SU-DHL-6 (cell line): Measurements from ENCODE around the gene PPIL4.

Experiments
- H2AFZ ChIP-seq: fragments of 200-600 bp; sonication (generic); 2 replicates; pipeline ENCODE4 v1.6.1; 2014; ENCODE audit warnings: low read depth, mild to moderate bottlenecking, moderate library complexity, mixed read lengths, antibody characterized with exemption, low read length; ENCODE audit not compliant: severe bottlenecking
- H3F3A ChIP-seq: fragments of 200-600 bp; shearing (Covaris generic); 2 replicates; pipeline ENCODE4 v1.6.0; 2016; ENCODE audit warnings: antibody characterized with exemption, mild to moderate bottlenecking; ENCODE audit not compliant: insufficient read depth
- H3K27ac ChIP-seq: fragments of 200-600 bp; sonication (generic); 2 replicates; pipeline ENCODE4 v1.5.1; 2016; ENCODE audit warnings: low read depth, mild to moderate bottlenecking, low read length, moderate library complexity, mixed read lengths
- H3K27me3 ChIP-seq: fragments of 200-600 bp; sonication (generic), shearing (Covaris generic); 2 replicates; pipeline ENCODE4 v1.6.0; 2014; ENCODE audit warnings: mild to moderate bottlenecking, low read length
- H3K36me3 ChIP-seq: fragments of 200-600 bp; sonication (generic); 2 replicates; pipeline ENCODE4 v1.6.1; 2014; ENCODE audit warnings: mild to moderate bottlenecking, low read length, mixed read lengths
- H3K4me2 ChIP-seq: fragments of 300-600, 200-600 bp; shearing (Covaris generic), sonication (generic); 2 replicates; pipeline ENCODE4 v1.6.0; 2014; ENCODE audit warnings: low read length, low read depth, mild to moderate bottlenecking; ENCODE audit not compliant: poor library complexity, severe bottlenecking
- H3K4me3 ChIP-seq: fragments of 200-600 bp; sonication (generic); 2 replicates; pipeline ENCODE4 v1.5.1; 2014; ENCODE audit warnings: antibody characterized with exemption, low read length, mild to moderate bottlenecking, mixed read lengths; ENCODE audit not compliant: insufficient read depth, poor library complexity, severe bottlenecking
- H3K79me2 ChIP-seq: fragments of 200-600 bp; sonication (generic); 2 replicates; pipeline ENCODE4 v1.6.1; 2014; ENCODE audit warnings: mild to moderate bottlenecking, low read length, moderate library complexity; ENCODE audit not compliant: insufficient read depth
- H3K9ac ChIP-seq: fragments of 200-600 bp; sonication (generic); 2 replicates; pipeline ENCODE4 v1.7.0; 2014; ENCODE audit warnings: mild to moderate bottlenecking, low read length
- H3K9me2 ChIP-seq: fragments of 200-600 bp; sonication (generic); replicated peaks from 2 replicates; pipeline ENCODE4 v1.6.1; 2014; ENCODE audit warnings: low read length; ENCODE audit not compliant: insufficient read depth
- H3K9me3 ChIP-seq: fragments of 200-600 bp; sonication (generic); 2 replicates; pipeline ENCODE4 v1.6.1; 2014; ENCODE audit warnings: low read length, mixed read lengths; ENCODE audit not compliant: insufficient read depth
- H4K20me1 ChIP-seq: fragments of 200-600 bp; sonication (generic); 2 replicates; pipeline ENCODE4 v1.6.1; 2014; ENCODE audit warnings: low read depth, mild to moderate bottlenecking, antibody characterized with exemption, low read length, moderate library complexity, mixed read lengths
- CTCF ChIP-seq: fragments of 200-600 bp; sonication (generic); IDR thresholded peaks from one replicate; pipeline ENCODE4 v1.5.1; 2017; ENCODE audit warnings: antibody characterized with exemption, mild to moderate bottlenecking, low read length, moderate library complexity; ENCODE audit not compliant: insufficient read depth, poor library complexity, severe bottlenecking
- EZH2phosphoT487 ChIP-seq: fragments of 200-600 bp; sonication (generic), shearing (Covaris generic); conservative IDR thresholded peaks from 2 replicates; pipeline ENCODE4 v1.6.1; 2018; ENCODE audit warnings: mild to moderate bottlenecking, antibody characterized with exemption, low read length, moderate library complexity, mixed read lengths

The PPIL4 gene

GRCh38 chr6:149458196-149458595 lies 87.6 kb downstream of the PPIL4 start:
- Histone ChIP-seq H3K27ac (no peak overlapping the region), H3K4me3 (no peak overlapping the region), H3K9ac (no peak overlapping the region), H4K20me1 (no peaks in the 10 kb centered on the region), H2AFZ (no peak overlapping the region), H3K36me3 (peaks cover 19% of the 10 kb centered on the region), H3K4me2 (no peak overlapping the region), H3K9me2 (no peaks in the 10 kb centered on the region), H3K27me3 (no peaks in the 10 kb centered on the region), H3K79me2 (no peaks in the 10 kb centered on the region; the same call in 1 of the 2 replicates), H3K9me3 (no peaks in the 10 kb centered on the region), H3F3A (no peaks in the 10 kb centered on the region)
- no peak for TF ChIP-seq CTCF

- TF ChIP-seq EZH2phosphoT487 (no peak), CTCF (no peak)
- Histone ChIP-seq H4K20me1 (no peaks in the 10 kb centered on the region), H3K27ac (no peak overlapping the region), H3K9ac (no peak overlapping the region), H3K36me3 (peaks cover 19% of the 10 kb centered on the region), H3K9me2 (no peaks in the 10 kb centered on the region), H3K4me3 (no peak overlapping the region), H2AFZ (no peak overlapping the region), H3K27me3 (no peaks in the 10 kb centered on the region), H3K79me2 (no peaks in the 10 kb centered on the region; the same call in 1 of the 2 replicates), H3K4me2 (no peak overlapping the region), H3F3A (no peaks in the 10 kb centered on the region), H3K9me3 (no peaks in the 10 kb centered on the region)
Measured at GRCh38 chr6:149457316-149457884, 88.4 kb downstream of the PPIL4 start.

GRCh38 chr6:149456311-149457021 lies 89.4 kb downstream of the PPIL4 start:
- no peaks in the 10 kb centered on the region for H3K9me2 ChIP-seq
- H3K27ac ChIP-seq: no peak overlapping the region
- no peaks in the 10 kb centered on the region for H3F3A ChIP-seq
- H3K4me2 ChIP-seq: no peak overlapping the region
- H2AFZ ChIP-seq: no peak overlapping the region
- TF ChIP-seq EZH2phosphoT487: no peak
- TF ChIP-seq CTCF: no peak
- no peaks in the 10 kb centered on the region for H3K27me3 ChIP-seq
- H4K20me1 ChIP-seq: no peaks in the 10 kb centered on the region
- no peaks in the 10 kb centered on the region for H3K9me3 ChIP-seq
- no peak overlapping the region for H3K9ac ChIP-seq
- no peaks in the 10 kb centered on the region; the same call in 1 of the 2 replicates for H3K79me2 ChIP-seq
- H3K4me3 ChIP-seq: no peak overlapping the region
- peaks cover 19% of the 10 kb centered on the region for H3K36me3 ChIP-seq
